HG03354 (cell line): Measurements from ENCODE around the gene EIF4E3.
A peak's percentile ranks its signal among the peaks of the same experiment; 100 is the strongest.

Experiments used
- ATAC-seq: cut with Tn5 transposase; IDR thresholded peaks from one replicate; pipeline ENCODE4 v1.9.1; 2021; ENCODE audit warnings: mild to moderate bottlenecking; ENCODE audit not compliant: unreplicated experiment, poor library complexity, severe bottlenecking

The EIF4E3 gene

GRCh38 chr3:71725271-71725991 is at the start of gene EIF4E3:
Gene EIF4E3, minus strand, starts transcription at chr3:71725402. Its CDS starts 35 bp downstream, at chr3:71725367.
- ATAC-seq: peak; percentile 49

GRCh38 chr3:71771884-71772283 is 46.7 kb upstream of the EIF4E3 start:
- no peak for ATAC-seq

- ATAC-seq: no peak
These were observed 45.9 kb upstream of the EIF4E3 start for GRCh38 chr3:71771126-71771525.

GRCh38 chr3:71763426-71763825 is 38.2 kb upstream of the EIF4E3 start:
- no peak for ATAC-seq

- ATAC-seq: no peak
These were observed 34.9 kb upstream of the EIF4E3 start for GRCh38 chr3:71760140-71760539.

- no peak for ATAC-seq
These were observed 34.2 kb upstream of the EIF4E3 start for GRCh38 chr3:71759401-71759800.

- no peak for ATAC-seq
These were observed 32.9 kb upstream of the EIF4E3 start for GRCh38 chr3:71758091-71758490.

GRCh38 chr3:71754610-71755253 is 29.5 kb upstream of the EIF4E3 start:
- ATAC-seq: no peak

- no peak for ATAC-seq
These were observed 28.8 kb upstream of the EIF4E3 start, which contains the start of gene GPR27 for GRCh38 chr3:71753701-71754609. Gene GPR27, plus strand, starts transcription at chr3:71753855. Its CDS starts 195 bp downstream, at chr3:71754050.

GRCh38 chr3:71752831-71753700 is 27.9 kb upstream of the EIF4E3 start:
- ATAC-seq: no peak

- ATAC-seq: no peak
These were observed 26.4 kb upstream of the EIF4E3 start for GRCh38 chr3:71751602-71752001.

- ATAC-seq: no peak
These were observed 19.5 kb upstream of the EIF4E3 start for GRCh38 chr3:71744738-71745137.

GRCh38 chr3:71742621-71743020 is 17.4 kb upstream of the EIF4E3 start:
- no peak for ATAC-seq

GRCh38 chr3:71734881-71735280 is 9.7 kb upstream of the EIF4E3 start:
- no peak for ATAC-seq

GRCh38 chr3:71733319-71733718 is 8.1 kb upstream of the EIF4E3 start:
- no peak for ATAC-seq

GRCh38 chr3:71732637-71733036 is 7.4 kb upstream of the EIF4E3 start:
- ATAC-seq: no peak

- ATAC-seq: no peak
These were observed 3.6 kb upstream of the EIF4E3 start for GRCh38 chr3:71728632-71729342.

GRCh38 chr3:71726146-71726545 is 944 bp upstream of the EIF4E3 start:
- no peak for ATAC-seq
